ENCODE measurements around the gene DPYSL5.

Gene DPYSL5

DNA sequence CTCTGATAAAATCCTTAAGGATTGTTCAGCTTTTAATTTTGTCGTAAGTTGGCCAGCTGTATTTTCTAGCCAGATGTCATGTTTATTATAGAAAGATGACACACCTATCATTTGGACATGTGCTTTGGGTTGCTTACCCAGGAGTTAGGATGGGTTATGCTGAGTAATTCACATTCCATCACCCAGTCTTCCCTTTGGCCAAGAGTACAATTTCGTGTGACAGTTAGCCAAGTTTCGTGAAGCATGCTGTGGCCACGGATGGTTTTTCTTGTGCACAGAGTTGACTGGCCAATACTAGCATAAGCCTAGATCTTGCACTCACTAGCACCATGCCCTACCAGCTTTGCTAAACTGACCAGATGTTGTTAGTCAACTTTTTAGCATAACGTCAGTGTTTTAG lies 128.3 kb downstream of the DPYSL5 start:
- no peak for TF ChIP-seq GATA2 (IDR thresholded peaks at IDR 0.05; ENCODE audit: low read depth, low read length)
- no peak for TF ChIP-seq GATA3 (IDR thresholded peaks at IDR 0.05; ENCODE audit: low read depth, low read length)

DNA sequence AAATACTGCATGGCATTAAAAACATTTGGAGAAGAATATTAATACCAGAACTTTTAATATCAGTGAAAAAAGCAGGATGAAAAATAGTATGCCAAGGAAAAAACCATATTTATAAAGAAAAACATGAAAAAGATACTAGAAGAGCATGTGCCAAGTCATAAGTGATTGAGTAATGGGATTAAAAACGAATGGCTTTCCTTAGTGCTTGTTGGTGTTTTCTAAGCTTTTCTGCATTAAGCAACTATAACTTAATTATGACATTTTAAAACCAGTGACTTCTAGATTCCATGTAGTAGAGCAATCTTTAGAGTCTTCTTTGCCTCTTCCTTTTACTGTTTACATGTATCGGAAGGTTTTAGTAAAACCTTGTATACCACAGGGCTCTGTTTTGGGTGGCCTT lies 129.1 kb downstream of the DPYSL5 start:
- TF ChIP-seq GATA2 (IDR thresholded peaks at IDR 0.05; ENCODE audit: low read depth, low read length) (no peak), GATA3 (IDR thresholded peaks at IDR 0.05; ENCODE audit: low read depth, low read length) (no peak)

DNA sequence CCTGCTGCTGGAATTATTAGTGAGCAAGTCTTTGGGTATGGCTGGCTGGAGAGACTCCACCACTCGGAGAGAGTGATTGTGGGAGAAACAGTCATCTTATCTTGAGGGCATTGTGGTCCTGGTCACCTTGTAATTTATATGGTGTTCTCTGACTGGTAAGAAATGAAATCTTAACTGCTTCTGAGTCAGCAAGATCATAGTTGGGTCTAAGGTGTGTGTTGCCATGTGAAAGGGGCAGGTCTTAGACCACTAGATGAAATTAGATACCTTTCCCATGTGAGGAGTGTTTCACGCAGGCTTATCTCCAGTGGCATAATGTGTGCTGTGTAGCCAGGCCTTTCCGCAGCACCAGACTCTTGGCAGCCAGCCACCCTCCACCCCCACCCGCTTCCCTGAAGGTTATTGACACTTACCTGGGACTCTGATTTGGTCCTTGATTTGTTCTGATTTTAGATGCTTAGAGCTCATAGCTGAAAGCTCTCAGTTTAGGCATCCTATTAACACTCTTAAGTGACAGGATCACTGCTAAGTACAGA lies 130.2 kb downstream of the DPYSL5 start:
- TF ChIP-seq GATA3 (IDR thresholded peaks at IDR 0.05; ENCODE audit: low read depth, low read length) = no peak
- peak; percentile 75 for TF ChIP-seq GATA2 (IDR thresholded peaks at IDR 0.05; ENCODE audit: low read depth, low read length)

DNA sequence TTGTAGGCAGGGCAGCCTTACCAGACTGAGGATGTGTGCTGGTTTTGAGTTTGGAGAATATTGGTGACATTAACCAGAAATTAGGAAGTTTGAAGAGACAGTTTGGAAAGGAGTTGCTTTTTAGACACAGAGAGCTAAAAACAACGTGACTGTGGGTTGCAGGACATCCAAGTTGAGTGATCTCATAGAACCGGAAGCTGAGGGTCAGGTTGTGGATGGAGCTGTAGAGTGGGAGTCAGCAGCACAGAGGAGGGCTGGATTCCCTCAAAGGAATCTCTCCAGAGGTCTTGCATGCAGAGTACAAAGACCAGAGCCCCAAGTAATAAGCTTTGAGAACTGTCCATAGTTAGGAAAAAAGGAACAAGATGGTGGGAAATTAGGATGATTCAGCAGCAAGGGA lies 131.8 kb downstream of the DPYSL5 start:
- TF ChIP-seq GATA3 (IDR thresholded peaks at IDR 0.05; ENCODE audit: low read depth, low read length) = no peak
- no peak for TF ChIP-seq GATA2 (IDR thresholded peaks at IDR 0.05; ENCODE audit: low read depth, low read length)

DNA sequence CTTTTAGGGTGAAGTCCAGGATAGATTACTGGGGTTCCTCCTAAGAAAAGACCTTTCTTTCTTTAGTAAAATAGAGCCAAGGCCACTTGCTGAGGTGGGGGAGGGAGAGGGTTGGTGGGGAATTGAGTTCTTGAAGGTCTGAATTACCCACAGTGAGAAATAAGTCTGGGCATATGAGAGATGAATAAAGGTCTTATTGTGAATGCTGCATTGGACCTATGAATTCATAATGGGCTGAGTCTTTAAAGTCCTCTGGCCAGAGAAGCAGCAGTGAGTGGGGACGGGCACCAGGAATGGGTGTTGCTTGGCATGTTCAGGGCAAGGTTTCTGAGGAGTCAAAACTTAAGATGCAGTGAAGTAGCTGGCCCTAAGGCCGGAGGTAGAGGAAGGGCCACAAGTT lies 133.0 kb downstream of the DPYSL5 start:
- TF ChIP-seq GATA3 (IDR thresholded peaks at IDR 0.05; ENCODE audit: low read depth, low read length) (no peak), GATA2 (IDR thresholded peaks at IDR 0.05; ENCODE audit: low read depth, low read length) (no peak)

DNA sequence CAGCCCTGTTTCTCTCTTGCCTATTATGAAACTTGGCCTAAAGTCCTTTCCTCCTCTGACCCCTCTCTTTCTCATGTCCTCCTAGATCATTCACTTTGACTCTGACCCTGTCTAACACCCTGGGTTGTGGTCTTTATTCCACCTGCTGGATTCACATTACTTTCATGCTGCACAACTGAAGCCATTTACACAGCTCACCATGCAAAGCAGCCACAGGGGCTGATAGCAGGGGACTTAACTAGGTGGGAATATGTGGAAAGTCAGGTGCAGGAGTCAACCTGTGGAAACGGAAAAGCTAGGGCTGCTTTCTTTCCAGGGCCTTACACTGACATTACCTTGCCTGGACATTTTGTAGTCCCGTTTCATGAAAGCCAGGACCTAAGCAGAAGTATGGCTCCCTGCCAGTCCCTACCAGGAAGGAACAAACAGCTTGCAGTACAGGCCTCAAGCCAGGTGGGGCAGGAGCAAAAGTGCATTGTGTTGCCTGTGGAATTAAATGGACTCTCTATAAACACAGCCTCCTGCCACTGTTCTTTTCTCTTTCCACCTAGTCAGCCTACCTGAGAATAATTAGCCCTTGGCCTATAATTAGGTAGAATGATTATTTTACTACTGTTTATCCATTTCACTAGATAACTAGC lies 134.3 kb downstream of the DPYSL5 start:
- TF ChIP-seq GATA3 (IDR thresholded peaks at IDR 0.05; ENCODE audit: low read depth, low read length) (no peak), GATA2 (IDR thresholded peaks at IDR 0.05; ENCODE audit: low read depth, low read length) (no peak)

DNA sequence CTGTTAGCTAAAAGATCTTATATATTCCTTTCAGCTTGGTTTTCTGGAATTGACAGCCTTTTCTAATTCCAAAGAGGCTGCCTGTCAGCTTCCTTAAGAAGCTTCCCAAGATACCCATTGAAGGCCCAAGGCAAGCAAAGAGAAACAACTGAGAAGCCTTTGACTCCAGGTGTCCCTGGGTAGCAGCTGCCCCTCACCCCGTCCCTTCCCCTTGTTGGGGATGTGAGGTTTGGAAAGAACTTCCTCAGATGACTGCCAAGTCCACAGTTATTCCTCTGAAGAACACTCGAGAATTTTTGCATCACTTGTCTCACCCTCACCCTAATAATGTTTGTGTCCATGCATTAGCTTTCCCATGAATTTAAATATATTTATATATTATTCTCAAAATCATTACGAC lies 135.8 kb downstream of the DPYSL5 start:
- TF ChIP-seq GATA3 (IDR thresholded peaks at IDR 0.05; ENCODE audit: low read depth, low read length) (no peak), GATA2 (IDR thresholded peaks at IDR 0.05; ENCODE audit: low read depth, low read length) (no peak)

DNA sequence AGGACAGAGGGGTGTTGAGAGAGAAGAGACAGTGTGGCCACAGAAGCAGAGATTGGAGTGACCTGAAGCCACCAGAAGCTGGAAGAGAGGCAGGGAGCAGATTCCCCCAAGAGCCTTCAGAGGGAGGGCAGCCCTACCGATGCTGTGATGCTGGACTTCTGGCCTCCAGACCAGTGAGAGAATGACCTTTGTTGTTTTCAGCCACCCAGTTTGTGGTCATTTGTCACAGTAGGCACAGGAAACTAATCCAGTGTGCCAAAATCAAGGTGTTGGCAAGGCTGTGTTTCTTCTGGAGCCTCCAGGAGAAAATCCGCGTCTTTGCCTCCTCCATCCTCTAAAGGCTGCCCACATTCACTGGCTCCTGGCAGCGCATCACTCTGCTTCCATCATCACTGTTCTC lies 137.9 kb downstream of the DPYSL5 start:
- TF ChIP-seq GATA3 (IDR thresholded peaks at IDR 0.05; ENCODE audit: low read depth, low read length) (no peak), GATA2 (IDR thresholded peaks at IDR 0.05; ENCODE audit: low read depth, low read length) (no peak)

DNA sequence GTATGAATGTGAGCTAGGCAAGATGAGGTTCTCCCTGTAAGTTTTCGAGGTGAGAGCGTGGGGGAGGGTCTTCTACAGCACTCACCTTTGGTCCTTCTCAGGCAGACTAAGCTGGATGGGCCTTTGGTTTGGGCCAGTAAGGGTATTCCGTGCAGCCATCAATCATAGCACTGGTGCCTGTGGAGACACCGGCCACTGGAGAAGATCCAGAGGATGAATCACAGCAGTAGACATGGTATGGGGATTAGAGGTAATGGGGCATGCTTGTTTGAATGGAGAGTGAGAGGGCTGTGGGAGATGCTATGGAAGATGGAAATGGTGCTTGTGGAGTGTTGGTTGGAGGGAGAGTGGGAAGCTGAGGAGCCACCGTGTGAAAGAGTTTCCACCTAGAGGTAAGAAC lies 138.6 kb downstream of the DPYSL5 start:
- no peak for TF ChIP-seq GATA2 (IDR thresholded peaks at IDR 0.05; ENCODE audit: low read depth, low read length)
- TF ChIP-seq GATA3 (IDR thresholded peaks at IDR 0.05; ENCODE audit: low read depth, low read length) = no peak

DNA sequence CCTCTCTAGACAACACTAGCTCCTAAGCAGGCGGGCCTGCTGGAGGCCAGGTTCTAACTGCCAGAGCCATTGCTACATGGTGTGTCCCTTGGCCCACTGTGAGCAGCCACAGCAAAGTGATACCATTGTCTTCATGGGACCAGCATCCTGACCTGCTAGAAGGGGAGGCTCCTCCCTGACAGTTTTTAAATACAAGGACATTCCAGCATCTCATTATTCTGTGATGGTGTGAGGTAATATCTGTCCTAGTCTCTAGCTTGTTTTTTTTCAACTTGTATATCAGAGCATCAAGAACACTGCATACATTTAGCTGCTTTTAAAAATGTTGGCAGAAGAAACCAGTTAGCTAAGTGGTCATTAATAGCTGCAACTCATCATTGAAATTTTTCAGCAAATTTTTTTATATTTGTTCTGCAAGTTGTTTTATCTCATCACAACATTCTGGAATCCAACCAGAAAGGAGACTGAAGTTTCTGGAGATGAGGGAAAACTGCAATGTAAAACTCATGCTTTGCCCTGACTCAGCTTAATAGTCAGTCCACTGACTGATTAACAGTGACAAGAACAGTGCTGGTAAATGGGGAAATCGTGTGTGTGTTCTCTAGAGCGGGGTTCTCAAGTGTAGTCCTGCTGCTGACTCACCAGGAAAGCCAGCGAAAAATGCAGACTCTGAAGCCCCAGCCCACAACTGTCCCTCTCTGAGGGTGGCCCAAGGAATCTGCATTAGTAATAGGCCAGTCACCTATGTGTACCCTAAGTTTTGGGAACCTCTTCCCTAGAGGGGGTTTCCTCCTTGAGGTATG lies 140.3 kb downstream of the DPYSL5 start:
- TF ChIP-seq GATA3 (IDR thresholded peaks at IDR 0.05; ENCODE audit: low read depth, low read length) (no peak), GATA2 (IDR thresholded peaks at IDR 0.05; ENCODE audit: low read depth, low read length) (no peak)

DNA sequence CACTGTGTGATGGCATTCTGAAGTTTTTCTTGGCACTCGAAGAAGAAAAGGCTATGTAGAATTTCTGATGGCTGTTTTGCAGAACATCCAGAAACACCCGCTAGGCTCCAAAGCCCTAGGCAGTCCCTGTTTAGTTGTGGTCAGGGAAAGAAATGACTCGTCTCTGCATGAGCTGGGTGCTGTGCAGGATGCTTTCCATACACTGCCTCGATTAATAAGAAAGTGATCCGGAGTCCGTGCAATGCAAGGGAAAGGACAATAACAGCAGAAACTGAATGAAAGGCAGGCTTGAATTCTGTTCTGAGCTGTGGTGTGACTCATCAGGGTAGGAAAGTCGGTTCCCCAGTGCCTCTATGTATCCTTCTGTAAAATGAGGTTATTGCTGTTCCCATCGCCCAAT lies 141.2 kb downstream of the DPYSL5 start:
- TF ChIP-seq GATA3 (IDR thresholded peaks at IDR 0.05; ENCODE audit: low read depth, low read length) (no peak), GATA2 (IDR thresholded peaks at IDR 0.05; ENCODE audit: low read depth, low read length) (no peak)

DNA sequence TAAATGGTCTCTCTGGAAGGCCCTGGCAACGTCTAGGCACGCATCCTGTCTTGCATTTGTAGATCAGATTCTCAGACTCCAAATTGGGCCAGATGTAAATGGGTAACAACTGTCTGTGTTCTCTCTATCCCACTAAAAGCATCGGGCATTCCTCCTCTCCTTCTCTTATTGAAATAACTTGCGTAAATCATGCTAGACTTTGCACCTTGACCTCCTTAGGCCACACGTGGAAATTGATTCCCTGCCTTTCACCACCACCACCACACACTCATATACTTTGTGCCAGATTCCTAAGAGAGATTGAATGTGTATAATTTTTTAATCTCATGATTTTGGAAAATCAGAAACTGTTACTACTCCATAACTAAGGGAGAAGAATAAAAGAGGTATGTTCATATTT lies 143.8 kb downstream of the DPYSL5 start:
- TF ChIP-seq GATA2 (IDR thresholded peaks at IDR 0.05; ENCODE audit: low read depth, low read length) = no peak
- no peak for TF ChIP-seq GATA3 (IDR thresholded peaks at IDR 0.05; ENCODE audit: low read depth, low read length)

DNA sequence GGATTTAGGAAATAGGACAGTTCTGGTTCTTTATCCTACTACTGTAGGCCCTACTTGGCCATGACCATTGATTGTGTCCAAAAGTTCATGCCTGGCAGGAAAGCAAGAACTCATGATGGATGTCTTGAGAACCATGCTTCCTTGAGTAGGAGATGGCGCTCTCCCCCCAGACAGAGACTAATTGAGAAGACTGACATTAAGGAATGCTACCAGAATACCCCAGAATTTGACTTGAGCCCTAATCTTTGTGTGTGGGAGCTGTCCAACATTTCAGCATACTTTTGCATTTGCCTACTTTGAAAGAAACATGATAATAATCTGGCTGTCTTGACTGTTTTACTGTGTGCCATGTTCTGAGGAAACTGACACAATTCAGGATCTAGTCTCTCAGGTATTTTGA lies 145.8 kb downstream of the DPYSL5 start:
- TF ChIP-seq GATA2 (IDR thresholded peaks at IDR 0.05; ENCODE audit: low read depth, low read length) (no peak), GATA3 (IDR thresholded peaks at IDR 0.05; ENCODE audit: low read depth, low read length) (no peak)

DNA sequence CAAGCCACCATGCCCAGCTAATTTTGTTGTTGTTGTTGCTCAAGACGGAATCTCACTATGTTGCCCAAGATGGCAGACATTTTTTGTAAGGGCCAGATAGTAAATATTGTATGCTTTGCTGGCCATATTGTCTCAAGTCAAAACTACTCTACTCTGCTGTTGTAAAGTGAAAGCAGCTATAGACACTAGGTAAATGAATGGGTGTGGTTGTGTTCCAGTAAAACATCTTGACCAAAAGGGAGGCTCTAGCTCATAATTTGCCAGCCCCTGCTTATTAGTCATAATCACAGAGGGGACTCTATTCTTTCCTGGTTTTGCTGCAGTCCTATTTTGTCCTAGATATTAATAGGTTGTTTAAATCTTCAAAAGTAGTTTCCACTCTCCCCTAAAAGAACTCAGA lies 147.1 kb downstream of the DPYSL5 start:
- TF ChIP-seq GATA3 (IDR thresholded peaks at IDR 0.05; ENCODE audit: low read depth, low read length) (no peak), GATA2 (IDR thresholded peaks at IDR 0.05; ENCODE audit: low read depth, low read length) (no peak)

DNA sequence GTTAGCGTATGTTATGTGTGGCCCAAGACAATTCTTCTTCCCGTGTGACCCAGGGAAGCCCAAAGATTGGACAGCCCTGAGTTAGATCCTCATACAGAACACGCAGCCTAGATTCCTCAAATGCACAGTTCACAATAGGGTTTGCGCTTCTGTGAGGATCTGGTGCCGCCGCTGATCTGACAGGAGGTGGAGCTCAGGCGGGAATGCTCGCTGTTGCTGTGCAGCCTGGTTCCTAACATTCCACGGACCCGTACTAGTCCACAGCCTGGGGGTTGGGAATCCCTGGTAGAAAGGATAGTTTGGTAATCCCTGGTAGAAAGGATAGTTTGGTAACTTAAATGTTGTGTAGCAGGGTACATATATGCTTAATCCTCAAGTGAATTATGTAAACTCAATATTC lies 149.5 kb downstream of the DPYSL5 start:
- no peak for TF ChIP-seq GATA3 (IDR thresholded peaks at IDR 0.05; ENCODE audit: low read depth, low read length)
- no peak for TF ChIP-seq GATA2 (IDR thresholded peaks at IDR 0.05; ENCODE audit: low read depth, low read length)
